ENCODE results near the gene UQCRQ.
"Not testable (repeated sequence)": the region's sequence is repeated elsewhere in the genome, so short reads cannot be mapped to it uniquely, and the experiment has no call there.

The UQCRQ gene

DNA sequence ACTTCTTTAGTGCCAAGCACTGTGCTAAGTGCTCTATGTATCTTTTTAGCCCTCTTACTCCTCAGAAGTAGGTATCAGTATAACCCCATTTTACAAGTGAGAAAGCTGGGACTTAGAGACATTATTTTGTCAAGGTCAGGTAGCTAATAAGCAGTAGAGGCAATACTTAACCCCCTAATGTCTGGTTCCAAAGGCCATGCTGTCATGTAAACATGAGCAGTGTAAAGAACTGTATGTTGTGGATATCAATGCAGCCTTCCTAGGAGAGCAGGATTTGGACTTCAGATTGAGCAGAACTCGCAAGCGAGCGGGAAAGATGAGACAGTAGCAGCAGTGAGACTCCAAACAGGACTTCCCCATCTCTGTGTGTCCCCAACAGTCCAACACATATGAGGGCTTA, 32.4 kb upstream of the UQCRQ start:
- no peak for DNase-seq

DNA sequence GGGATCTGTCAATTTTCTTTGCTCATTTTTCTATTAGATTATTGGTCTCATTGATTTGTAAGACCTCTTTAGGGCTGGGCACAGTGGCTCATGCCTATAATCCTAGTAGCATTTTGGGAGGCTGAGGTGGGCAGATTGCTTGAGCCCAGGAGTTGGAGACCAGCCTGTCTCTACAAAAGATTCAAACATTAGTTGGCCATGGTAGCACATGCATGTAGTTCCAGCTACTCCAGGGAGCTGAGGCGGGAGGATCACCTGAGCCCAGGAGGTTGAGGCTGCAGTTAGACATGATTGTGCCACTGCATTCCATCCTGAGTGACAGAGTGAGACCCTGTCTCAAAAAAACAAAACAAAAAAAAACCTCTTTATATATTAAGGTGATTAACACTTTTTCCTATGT, 29.6 kb upstream of the UQCRQ start:
- no peak for DNase-seq

DNA sequence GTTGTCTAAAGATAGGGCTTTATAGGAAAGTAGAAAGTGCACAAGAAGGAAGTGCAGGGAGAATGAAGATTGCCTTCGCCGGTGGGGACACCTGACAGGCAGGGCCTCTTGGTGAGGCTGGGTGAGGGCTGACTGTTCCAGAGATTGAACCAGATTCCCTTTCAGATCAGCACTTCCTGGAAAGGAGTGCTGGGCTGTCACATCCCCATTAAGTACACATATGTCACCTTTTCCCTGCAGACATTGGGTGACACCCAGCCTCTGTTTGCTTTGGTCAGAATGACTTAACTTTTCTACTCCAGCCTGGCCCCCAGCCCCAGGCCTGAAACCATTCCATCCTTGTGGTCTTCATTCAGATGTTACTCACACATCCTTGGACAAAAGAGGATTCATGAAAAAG, 28.6 kb upstream of the UQCRQ start:
- DNase-seq = no peak

DNA sequence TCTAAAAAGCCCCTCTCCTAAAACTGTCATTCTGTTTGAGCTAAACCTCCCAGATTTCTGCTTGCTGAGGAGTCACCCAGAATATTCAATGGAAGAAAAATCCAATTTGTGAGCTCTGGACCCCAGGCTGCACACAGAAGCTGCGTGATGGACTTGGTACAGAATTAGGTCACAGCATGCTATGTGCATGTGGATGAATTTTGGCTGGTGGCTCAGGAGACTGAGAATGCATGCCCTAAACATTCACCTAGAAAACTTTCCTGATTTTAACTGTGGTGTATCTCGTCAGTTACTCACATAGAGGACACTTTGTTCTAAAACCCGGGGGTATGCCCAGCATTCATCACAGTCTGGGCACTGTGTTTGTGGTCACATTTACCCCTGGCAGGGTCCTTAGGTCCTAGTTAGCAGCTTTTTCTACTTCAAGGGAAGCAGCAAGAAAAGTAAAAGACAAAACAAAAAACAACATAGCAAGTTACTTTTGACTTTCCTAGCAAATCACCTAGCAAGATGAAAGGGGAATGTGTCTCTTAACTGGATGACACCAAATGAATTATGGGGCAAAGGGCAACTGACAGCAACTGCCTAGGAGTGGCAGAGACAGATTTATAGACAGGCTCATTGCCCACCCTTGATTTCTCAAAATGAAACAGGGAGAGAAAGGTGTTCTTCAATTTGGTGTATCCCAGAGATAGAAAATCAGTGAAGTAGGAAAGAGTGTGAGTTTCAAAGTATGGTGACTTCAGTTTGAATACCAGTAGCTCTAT, 27.7 kb upstream of the UQCRQ start:
- no peak for DNase-seq

DNA sequence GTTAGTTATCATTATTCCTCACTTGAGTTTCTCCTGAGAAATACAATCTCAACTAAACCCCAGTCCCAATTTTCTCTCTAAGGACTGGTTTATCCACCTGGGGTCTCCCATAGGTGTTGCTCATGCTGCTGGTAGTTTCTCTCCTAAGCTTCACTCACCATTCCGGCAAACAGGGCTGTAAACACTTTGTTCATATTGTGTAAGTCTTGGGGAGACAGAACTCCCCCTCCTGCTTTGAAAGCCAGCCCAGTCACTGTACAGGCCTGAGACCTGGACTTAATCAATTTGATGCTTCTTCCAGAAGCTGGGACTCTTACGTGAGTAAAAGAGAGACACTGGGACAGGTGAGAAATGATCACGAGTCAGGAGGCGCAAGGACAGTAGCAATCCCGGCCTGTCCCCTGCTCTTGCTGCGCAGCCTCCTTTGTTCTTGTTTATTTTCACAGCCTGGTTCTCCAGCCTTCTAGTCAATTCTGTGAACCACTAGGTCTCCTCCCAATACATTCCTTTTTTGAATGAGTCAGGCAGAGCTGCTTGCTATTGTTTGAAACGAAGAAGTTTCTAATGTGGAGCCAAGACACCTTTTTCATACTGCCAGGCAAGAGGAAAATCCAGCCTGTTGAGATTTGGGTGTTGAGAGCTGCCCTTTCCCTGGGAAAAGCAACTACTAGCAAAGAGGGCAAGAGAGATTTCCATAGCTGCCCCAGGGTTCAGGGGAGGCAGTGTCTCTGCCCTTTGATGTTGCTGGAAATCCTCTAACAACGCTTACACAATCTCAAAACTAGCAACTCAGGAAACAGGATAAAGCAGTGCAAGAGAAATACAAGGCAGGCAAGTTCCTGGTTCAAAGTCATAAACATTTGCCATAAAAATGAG, 26.8 kb upstream of the UQCRQ start:
- no peak for DNase-seq

DNA sequence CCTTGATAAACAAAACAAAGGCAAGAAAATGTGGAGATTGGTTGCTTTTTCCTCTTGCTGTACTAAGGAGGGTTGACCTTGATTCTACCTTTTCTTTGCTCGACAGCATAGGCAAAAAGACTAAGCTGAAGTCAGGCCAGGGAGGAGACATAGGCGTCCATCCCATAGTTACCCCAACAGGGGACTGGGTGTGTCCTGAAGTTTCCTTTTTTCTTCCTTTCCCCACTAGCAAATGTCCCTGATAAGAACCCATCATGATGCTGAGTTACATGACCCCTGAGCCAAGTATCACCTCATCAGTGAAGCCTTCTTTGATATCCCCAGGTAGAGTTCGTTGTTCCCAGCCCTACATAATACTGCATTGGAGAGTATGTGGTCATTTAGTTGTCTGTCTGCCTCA, 26.1 kb upstream of the UQCRQ start:
- no peak for DNase-seq

DNA sequence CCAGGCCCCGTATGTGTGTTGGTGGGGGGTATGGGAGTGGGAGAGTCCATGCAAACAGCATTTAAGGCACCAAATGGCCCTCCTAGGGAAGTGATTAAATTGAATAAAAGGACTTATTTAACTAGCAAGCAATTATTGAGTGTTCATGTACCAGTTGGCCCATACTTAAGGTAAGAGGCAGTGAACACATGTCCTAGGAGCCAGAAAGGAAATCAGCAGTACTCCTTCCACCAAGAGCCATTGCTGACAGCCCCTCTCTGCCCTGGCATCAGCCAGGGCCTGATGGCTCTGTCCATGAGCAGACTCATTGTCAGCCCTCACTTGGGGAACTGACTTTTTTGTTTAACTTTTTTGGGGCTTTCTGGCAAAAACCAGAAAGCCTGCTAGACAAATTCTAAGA, 25.5 kb upstream of the UQCRQ start:
- no peak for DNase-seq

DNA sequence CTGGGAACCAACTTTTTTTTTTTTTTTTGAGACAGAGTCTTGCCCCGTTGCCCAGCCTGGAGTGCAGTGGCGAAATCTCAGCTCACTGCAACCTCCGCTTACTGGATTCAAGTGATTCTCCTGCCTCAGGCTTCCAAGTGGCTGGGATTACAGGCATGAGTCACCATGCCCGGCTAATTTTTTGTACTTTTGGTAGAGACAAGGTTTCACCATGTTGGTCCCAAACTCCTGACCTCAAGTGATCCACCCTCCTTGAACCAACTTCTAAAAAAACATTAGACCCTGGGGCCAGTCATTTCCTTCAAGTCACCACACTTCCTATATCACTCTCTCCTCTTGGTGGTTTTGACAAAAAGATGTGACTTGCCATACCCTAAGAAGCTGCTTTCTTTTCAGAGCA, 25.1 kb upstream of the UQCRQ start:
- no peak for DNase-seq

DNA sequence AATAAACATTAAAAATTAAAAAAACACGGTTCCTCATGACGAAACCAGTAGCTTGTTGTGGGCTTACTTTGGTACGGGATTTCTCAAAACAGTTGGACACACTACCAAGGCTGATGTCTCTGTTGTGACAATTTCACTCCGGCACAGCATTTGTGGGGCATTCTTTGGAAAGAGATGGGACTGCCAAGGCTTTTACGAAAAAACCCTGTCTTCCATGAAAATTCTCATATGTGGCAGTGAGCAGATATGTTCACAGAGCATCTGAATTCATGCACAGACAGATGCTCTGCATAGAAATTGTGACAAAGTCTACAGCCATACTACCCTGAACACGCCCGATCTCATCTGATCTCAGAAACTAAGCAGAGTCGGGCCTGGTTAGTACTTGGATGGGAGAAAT, 18.2 kb upstream of the UQCRQ start:
- DNase-seq = no peak

DNA sequence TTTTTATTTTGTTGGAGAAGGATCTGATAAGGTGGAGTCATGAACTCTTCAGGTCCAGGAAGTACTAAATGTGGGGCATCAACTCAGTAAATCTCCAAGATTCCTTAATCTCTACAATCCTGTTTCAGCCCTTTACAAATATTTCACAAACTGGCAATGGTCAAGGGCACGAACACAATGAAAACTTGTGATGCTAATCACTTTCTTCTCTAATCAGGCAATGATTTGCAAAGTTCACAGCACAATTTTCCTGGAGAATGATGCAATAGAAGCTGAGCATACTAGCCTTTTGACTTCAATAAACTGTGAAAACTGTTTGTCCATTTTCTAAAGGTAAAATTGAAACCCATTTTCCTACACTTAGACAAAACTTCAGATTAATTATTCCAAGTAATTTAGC, 17.1 kb upstream of the UQCRQ start:
- DNase-seq = no peak

DNA sequence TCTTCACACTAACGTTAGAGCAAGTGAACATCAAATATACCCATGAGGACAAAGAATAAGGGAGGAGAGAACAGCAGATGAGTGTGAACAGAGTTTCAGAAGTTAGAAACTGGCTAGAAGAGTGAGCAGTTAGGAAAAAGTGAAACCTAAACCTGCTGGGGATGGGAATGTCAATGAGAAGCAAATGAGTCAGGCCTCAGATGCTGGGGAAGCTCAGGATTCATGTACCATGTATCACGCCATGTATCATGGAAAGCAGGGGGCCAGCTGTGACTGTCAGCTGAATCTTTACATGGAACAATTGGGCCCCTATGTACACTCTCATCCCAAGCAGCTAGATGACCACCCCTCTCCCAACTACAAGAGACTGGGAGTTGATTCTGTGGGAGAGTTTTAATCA, 16.4 kb upstream of the UQCRQ start:
- no peak for DNase-seq

DNA sequence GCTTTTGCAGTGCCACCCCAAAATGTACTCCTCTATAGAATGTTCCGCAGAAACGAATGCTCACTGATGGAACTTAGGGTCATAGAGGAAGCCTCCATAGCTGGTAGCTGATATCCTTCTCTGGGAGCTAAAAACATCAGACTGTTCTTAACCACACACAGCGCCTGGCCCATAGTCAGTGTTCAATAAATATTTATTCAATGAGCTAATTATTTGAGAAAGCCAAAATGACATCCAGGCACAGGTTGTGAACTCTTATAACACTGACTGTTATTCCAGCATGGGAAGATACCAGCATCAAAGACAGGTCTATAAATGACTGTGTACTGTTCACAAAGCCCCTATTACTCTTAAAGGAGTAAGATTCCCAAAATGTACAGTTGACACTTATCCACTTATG, 13.1 kb upstream of the UQCRQ start:
- DNase-seq = no peak

DNA sequence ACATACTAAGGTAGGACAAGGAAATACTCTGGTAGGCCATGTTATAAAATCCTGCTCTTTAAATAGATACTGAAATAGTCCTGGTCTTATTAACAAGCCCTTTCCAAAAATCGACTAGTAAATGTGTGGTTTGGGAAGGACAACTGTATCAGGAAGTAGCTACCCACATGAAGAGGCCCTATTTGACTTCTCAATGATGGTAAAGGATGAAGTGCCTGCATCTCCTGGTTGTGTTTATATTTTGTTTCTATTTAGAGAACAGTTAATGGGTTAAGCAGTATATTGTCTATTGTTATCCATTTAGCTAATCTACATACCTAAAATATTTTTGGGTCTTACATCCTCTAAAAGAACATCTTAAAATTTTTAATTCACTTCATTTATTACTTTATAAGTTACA, 12.7 kb upstream of the UQCRQ start:
- no peak for DNase-seq

DNA sequence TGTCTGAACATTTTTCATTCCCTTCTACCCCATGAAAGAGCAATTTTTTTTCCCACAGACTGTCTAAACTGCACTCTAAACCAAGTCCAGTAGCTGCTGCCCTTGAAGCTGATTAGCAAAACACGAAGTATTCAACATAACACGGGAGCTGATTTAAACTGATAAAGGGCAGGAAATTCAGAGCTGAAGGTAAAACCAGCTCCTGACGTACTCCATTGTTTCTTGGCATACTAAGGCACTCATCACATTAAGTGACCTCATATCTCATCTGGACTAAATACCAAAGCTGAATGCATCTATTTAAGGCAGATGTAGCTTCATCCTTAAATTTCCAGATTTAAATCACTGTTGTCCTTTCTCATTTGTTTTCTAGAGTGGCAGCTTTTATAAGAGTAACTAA, 12.1 kb upstream of the UQCRQ start:
- no peak for DNase-seq

DNA sequence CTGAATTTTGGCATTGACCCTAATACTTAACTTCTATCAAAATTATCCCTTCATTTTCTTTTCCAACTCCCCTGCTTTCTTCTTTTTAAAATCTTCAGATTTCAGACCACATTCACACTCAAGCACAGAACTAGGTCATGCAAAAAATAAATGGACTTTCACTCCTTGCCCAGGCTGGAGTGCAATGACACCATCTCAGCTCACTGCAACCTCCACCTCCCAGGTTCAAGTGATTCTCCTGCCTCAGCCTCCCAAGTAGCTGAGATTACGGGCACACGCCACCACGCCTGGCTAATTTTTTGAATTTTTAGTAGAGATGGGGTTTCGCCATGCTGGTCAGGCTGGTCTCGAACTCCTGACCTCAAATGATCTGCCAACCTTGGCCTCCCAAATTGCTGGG, 11.4 kb upstream of the UQCRQ start:
- not testable (repeated sequence) for DNase-seq

DNA sequence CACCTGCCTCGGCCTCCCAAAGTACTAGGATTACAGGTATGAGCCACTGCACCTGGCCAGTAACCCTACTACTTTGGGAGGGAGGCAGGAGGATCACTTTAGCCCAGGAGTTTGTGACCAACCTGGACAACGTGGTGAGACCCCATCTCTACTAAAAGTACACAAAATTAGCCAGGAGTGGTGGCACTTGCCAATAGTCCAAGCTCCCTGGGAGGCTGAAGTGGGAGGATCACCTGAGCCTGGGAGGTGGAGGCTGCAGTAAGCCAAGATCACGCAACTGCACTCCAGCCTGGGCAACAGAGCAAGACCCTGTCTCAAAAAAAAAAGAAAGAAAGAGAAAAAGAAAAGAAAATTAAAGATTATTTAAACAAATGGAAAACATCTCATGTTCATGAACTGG, 10.4 kb upstream of the UQCRQ start:
- no peak for DNase-seq

DNA sequence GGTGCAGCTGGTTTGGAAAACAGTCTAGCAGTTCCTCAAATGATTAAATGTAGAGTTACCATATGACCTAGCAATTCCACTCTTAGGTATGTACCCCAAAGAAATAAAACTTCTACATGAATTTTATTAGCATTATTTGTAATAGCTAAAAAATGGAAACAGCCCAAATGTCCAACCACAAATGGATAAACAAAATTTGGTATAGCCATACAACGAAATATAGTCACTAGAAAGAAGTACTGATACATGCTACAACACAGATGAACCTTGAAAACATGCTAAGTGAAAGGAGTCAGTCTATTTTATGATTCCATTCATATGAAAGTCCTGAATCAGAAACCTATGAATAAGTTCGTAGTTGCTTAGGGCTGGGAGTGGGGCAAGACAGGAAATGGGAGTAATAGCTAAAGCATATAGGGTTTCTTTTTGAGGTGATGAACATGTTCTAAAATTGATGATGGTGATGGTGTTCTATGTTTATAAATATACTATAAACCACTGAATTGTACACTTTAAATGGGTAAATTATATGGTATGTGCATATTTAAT, 6.5 kb upstream of the UQCRQ start:
- no peak for DNase-seq

DNA sequence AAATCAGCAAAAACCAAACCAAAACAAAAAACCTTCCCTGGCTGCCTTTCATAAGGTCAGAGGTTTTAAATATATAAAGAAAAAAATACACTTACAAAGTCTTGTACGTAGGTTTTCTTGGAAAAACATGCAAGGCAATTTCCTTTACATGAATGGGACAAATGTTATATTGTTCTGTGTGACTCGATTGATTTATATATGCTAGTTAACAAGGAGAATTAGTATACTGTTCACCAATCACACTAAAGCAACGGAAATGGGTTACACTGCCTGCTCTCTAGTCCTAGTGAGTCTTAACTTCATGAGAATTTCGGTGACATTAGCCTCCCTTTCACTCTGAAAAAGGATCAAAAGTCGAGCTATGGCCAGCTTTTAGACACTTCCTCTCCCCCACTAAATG, 5.7 kb upstream of the UQCRQ start:
- DNase-seq = no peak

DNA sequence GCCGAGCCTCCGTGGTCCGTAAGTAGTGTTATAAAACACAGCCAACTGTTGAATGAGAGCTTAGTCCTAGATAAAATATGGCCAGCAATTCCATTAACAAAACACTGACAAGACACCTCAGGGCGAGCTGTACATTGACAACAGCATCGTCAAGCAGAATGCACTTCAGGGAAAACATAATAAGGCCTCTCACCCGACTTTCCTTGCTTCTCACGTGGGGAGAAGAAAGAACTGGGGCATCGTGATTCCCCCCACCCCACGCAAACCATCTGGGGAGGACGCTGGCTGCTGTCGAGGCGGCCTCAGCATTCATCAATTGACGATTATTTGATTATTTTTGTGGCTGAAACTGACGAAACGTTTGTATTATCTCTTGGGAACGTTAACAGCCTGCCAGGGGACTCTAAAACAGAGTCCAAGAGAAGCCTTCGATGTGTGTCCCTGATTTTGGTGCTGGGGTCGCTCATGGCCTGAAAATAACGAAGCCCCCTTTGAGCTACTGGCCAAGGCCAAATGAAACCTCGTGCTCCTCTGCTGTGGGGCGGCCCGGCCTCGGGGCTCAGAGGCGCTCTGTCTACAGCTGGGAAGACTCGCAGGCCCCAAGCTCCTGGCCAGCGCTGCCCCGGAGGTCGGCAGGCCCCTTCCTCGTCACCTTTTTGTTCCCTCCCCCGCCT, 637 bp upstream of the UQCRQ start:
- DNase-seq = no peak

DNA sequence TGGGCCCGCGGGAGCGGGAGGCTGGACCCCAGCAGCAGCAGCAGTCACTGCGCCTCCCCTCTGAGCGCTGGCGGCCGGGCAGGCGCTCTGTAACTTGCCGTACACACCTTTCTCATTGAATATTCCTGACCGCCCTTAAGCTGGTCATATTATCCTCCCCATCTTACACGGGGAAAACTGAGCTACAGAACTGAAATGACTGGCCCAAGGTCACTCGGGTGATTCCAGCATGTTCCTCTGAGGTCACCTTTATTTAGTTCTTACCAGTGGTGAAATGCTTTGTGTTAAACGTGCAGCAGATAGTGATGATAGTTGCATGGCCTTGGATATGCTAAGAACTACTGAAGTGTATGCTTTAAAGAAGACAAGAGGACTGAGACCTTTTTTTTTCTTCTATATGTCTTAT, 607 bp downstream of the UQCRQ start:
- no peak for DNase-seq

DNA sequence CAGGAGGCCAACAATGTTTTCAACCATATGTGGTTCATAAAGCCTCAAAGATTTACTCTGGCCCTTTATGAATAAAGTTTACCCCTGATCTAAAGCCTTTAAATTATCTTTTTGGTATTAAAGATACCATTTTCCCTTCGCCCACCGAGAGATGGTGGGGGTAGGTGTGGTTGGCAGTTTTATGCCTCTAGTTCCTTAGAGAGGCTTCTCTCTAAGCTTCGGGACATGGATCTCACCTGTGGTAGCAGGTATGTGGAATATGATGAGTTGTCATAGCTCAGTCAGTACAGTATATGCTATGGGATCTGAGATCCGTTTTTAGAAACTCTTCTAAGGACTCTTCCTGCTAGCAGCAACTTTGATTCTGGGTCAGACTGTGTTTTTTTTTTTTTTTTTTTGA, 2.3 kb downstream of the UQCRQ start:
- no peak for DNase-seq

DNA sequence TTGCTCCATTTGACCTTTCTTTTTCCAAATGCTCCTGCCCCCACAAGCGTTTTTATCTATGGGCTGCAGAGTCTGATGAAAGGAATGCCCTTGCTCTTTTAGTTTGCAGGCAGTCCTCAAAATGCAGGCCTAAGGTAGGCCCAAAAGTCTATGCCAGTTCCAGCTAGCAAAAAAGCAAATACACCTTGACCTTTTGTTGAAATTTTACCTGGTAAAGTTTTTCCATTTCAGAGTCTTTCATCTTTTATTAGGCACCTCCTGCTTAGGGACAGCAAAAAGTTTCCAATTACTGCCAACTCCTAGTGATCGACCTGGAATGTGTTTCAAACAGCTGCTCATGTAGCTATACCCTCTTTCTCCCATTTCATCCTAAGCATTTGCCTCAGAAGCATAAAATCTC, 4.4 kb downstream of the UQCRQ start:
- no peak for DNase-seq

DNA sequence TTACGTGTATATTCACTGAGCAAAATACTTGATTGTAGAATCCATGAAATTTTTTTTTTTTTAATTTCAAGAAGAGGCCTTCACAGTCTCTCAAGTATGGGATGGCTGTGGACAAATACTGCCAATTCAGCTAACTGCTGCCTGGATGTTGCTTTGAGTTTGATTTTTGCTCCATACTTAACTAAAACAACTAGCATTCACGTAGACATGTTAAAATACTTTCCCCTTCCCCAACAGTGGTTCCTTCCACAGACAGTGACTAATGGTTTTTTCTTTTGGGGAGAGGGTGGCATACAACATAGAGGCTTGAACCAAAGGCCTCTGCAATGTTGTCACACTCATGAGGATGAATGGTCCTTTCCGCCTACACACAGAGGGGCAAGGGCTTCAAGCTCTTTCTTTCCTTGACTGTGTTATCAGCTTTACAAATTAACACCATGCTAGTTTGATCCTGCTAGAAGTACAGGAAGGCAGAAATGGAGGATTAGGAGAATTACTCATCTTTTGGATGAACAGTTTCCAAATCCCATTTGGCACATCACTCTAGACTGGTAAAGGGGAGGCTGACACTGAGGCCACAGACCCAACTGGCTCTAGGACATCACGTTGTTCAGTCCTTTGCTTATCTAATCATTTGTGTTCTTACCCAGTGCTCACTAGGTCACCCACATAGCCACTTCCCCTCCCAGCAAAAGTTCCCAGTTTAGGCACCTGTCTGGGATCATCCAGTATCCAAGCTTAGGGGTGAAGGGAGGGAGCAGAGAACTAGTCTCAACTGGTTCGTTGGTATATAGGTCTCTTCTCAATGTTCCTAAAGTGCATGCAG, 5.2 kb downstream of the UQCRQ start:
- DNase-seq = no peak
